Endothelial cell of umbilical vein (primary cell): ENCODE data around the gene GLRA2. TPM values are rescaled to one million over a fixed set of nuclear protein-coding genes. Genes with fewer than 3 reads are reported as not detected.

ENCODE experiments used
- BruUV-seq: library from RNA; stranded (reverse); fragments of 400-500 nt; replicated peaks from 2 replicates; lab custom pipeline; 2021; lab: Mats Ljungman, UMichigan
- CTCF ChIA-PET: fragments of 300-600, 350-600 bp; sonication (Branson Sonifier 250); formaldehyde crosslinking; loops from one replicate; lab custom pipeline; 2021; ENCODE audit warnings: antibody characterized with exemption, inconsistent platforms; lab: Charles Lee
- POLR2A ChIA-PET: fragments of 300-600, 350-600 bp; sonication (Branson Sonifier 250); formaldehyde crosslinking; loops from one replicate; lab custom pipeline; 2021; ENCODE audit warnings: antibody characterized with exemption, inconsistent platforms; lab: Charles Lee
- DNase-seq: peaks from one replicate; pipeline ENCODE4 v3.0.0-alpha.2; 2011; ENCODE audit warnings: low read depth, low spot score
- FAIRE-seq: peaks from 2 replicates; lab custom pipeline; 2011; peaks lifted over from hg19 to GRCh38; lab: Jason Lieb, UNC
- H2AFZ ChIP-seq: 2 replicates; pipeline ENCODE4 v1.6.0; 2012; ENCODE audit warnings: low read depth, low read length, control low read depth, inconsistent platforms
- H3K27ac ChIP-seq: 2 replicates; pipeline ENCODE4 v1.5.1; 2011; ENCODE audit warnings: low read depth, mild to moderate bottlenecking, control low read depth, low read length, moderate library complexity; ENCODE audit not compliant: insufficient read depth
- H3K27me3 ChIP-seq, 2 experiments: 2 replicates each; pipeline versions ENCODE4 v1.6.0 to v1.6.1; 2011; ENCODE audit warnings: low read length in 2 of 2, mixed read lengths in 1 of 2; ENCODE audit not compliant: control insufficient read depth in 2 of 2, insufficient read depth in 2 of 2
- H3K36me3 ChIP-seq, 2 experiments: 2 replicates in 1 of 2; 3 replicates in 1 of 2; pipeline ENCODE4 v1.5.1; 2011; ENCODE audit warnings: low read length in 2 of 2, mild to moderate bottlenecking in 1 of 2, moderate library complexity in 1 of 2; ENCODE audit not compliant: control insufficient read depth in 2 of 2, insufficient read depth in 2 of 2; ENCODE audit errors: extremely low read depth in 1 of 2
- H3K4me1 ChIP-seq: 3 replicates; pipeline ENCODE4 v1.5.1; 2011; ENCODE audit warnings: mild to moderate bottlenecking, low read length; ENCODE audit not compliant: control insufficient read depth, insufficient read depth; ENCODE audit errors: extremely low read depth
- H3K4me2 ChIP-seq: 2 replicates; pipeline ENCODE4 v1.6.1; 2011; ENCODE audit warnings: low read length, control low read depth, mixed read lengths; ENCODE audit not compliant: insufficient read depth
- H3K4me3 ChIP-seq, 3 experiments: fragments of 200-600 bp in 1 of 3; sonication (generic), shearing (Covaris generic) in 1 of 3; replicated peaks in 1 of 3; 2 replicates each; pipeline ENCODE4 v1.5.1; 2011 to 2016; ENCODE audit warnings: control low read depth in 3 of 3, low read length in 3 of 3, mild to moderate bottlenecking in 2 of 3, inconsistent platforms in 1 of 3, low read depth in 1 of 3, moderate library complexity in 1 of 3; ENCODE audit not compliant: insufficient read depth in 1 of 3
- H3K79me2 ChIP-seq: 2 replicates; pipeline ENCODE4 v1.6.0; 2012; ENCODE audit warnings: low read length, inconsistent platforms; ENCODE audit not compliant: control insufficient read depth, insufficient read depth
- H3K9ac ChIP-seq: replicated peaks from 2 replicates; pipeline ENCODE3; 2011; ENCODE audit warnings: low read length, control low read depth; ENCODE audit not compliant: insufficient read depth; ENCODE audit errors: extremely low read depth
- H3K9me1 ChIP-seq: replicated peaks from 3 replicates; pipeline ENCODE4 v1.6.0; 2011; ENCODE audit warnings: mild to moderate bottlenecking, low read length; ENCODE audit not compliant: control insufficient read depth, insufficient read depth; ENCODE audit errors: extremely low read depth
- H3K9me3 ChIP-seq: replicated peaks from 2 replicates; pipeline ENCODE4 v1.5.1; 2012; ENCODE audit warnings: low read length, inconsistent platforms; ENCODE audit not compliant: control insufficient read depth, insufficient read depth
- H4K20me1 ChIP-seq: replicated peaks from 2 replicates; pipeline ENCODE3; 2011; ENCODE audit warnings: mild to moderate bottlenecking, low read length; ENCODE audit not compliant: control insufficient read depth, insufficient read depth; ENCODE audit errors: extremely low read depth
- EZH2 ChIP-seq: IDR thresholded peaks from 2 replicates; pipeline ENCODE4 v1.6.1; 2012; ENCODE audit warnings: borderline replicate concordance, low read depth, mild to moderate bottlenecking, moderate library complexity, low read length, inconsistent platforms; ENCODE audit not compliant: severe bottlenecking
- FOS ChIP-seq: IDR thresholded peaks from 2 replicates; pipeline ENCODE4 v1.6.1; 2011; ENCODE audit warnings: mild to moderate bottlenecking, low read length, moderate library complexity, borderline replicate concordance; ENCODE audit not compliant: insufficient read depth
- GATA2 ChIP-seq: IDR thresholded peaks from 2 replicates; pipeline ENCODE4 v1.7.0; 2011; ENCODE audit warnings: low read depth, mild to moderate bottlenecking, moderate library complexity, mixed read lengths, low read length; ENCODE audit not compliant: insufficient read length, insufficient read depth
- JUN ChIP-seq: IDR thresholded peaks from 2 replicates; pipeline ENCODE4 v1.6.1; 2011; ENCODE audit warnings: borderline replicate concordance, low read depth; ENCODE audit not compliant: insufficient read length, insufficient read depth
- MYC ChIP-seq: IDR thresholded peaks from one replicate; pipeline ENCODE4 v1.6.1; 2011; ENCODE audit warnings: mild to moderate bottlenecking, low read depth, low read length
- POLR2A ChIP-seq: IDR thresholded peaks from 2 replicates; pipeline ENCODE4 v1.6.1; 2012; ENCODE audit warnings: low read depth, mild to moderate bottlenecking, control low read depth, low read length
- POLR2AphosphoS5 ChIP-seq: IDR thresholded peaks from 2 replicates; pipeline ENCODE4 v1.6.1; 2012; ENCODE audit warnings: low read depth, mild to moderate bottlenecking, control low read depth, low read length, moderate library complexity; ENCODE audit not compliant: insufficient read depth
- dilution Hi-C: fragments of 300-500 bp; cut with MboI; formaldehyde crosslinking; loops from one replicate; pipeline ENCODE4 v1.15.0; 2019; ENCODE audit warnings: low sequenced_read_pairs; ENCODE audit not compliant: extremely low pct_ligation_motif_present
- intact Hi-C: fragments of 100-400 bp; cut with micrococcal nuclease; formaldehyde crosslinking; loops from one replicate; pipeline ENCODE4 v1.10.0; 2022
- polyA plus RNA-seq, 4 experiments: library from polyadenylated mRNA; depleted of rRNA in 3 of 4; stranded (reverse) in 3 of 4; unstranded in 1 of 4; fragments of >200 nt; gene quantifications; 2 replicates each; pipeline versions ENCODE4 v1.2.1 to v1.2.3, GENCODE V29; 2011 to 2012; ENCODE audit warnings: missing spikeins in 1 of 4
- total RNA-seq: library from RNA; stranded (reverse); gene quantifications from 2 replicates; pipeline ENCODE4 v1.2.3, GENCODE V29; 2021
- TF ChIP-seq, protein P1 (sequence below): IDR thresholded peaks from 2 replicates; pipeline ENCODE4 v1.6.1; 2011; ENCODE audit not compliant: insufficient read depth, insufficient read length
- TF ChIP-seq, protein P2 (sequence below), 2 donors: IDR thresholded peaks; 1 replicate in 1 of 2; 2 replicates in 1 of 2; pipeline ENCODE4 v1.5.1; 2011; ENCODE audit warnings: low read length in 2 of 2, mild to moderate bottlenecking in 2 of 2, moderate library complexity in 2 of 2, control low read depth in 1 of 2, inconsistent platforms in 1 of 2, low read depth in 1 of 2; ENCODE audit not compliant: insufficient read depth in 1 of 2; ENCODE audit errors: extremely low read depth in 1 of 2

GLRA2 gene
- total and polyA plus RNA-seq, 2 donors (not counting 3 experiments of a cell fraction or from before 2014, with no cell fraction given), result not detected

DNA sequence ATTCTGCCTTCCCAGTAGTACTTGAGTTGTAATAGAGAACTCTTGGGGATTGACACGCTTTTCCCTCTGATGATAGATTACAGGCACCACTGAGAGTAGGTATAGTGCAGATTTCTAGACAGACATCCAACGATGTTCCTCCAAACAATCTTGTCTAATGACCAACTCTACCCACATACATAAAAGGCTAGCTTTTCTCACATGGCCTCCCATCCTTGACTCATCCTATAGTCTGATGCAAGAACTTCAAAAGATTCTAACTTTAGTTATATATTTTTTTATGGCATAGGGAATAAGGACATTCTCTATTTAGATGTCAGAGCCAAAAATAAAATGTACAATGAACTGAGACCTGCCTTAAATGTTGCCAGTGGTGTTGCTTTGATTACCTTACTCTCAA, 60.9 kb downstream of the GLRA2 start:
- Histone ChIP-seq H2AFZ (no peak overlapping the region), H3K27ac (no peak overlapping the region), H4K20me1 (no peaks in the 10 kb centered on the region), H3K4me1 (no peaks in the 10 kb centered on the region), H3K9me3 (no peaks in the 10 kb centered on the region), H3K79me2 (no peaks in the 10 kb centered on the region), H3K9me1 (no peaks in the 10 kb centered on the region), H3K9ac (no peak overlapping the region), H3K36me3 (no peaks in the 10 kb centered on the region), H3K27me3 (no peaks in the 10 kb centered on the region), H3K4me2 (no peak overlapping the region), H3K4me3 (no peak overlapping the region)
- TF ChIP-seq FOS (no peak), EZH2 (no peak), POLR2A (no peak), GATA2 (no peak), POLR2AphosphoS5 (no peak), JUN (no peak), MYC (no peak)
- TF ChIP-seq, protein P1, sequence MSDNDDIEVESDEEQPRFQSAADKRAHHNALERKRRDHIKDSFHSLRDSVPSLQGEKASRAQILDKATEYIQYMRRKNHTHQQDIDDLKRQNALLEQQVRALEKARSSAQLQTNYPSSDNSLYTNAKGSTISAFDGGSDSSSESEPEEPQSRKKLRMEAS, result no peak
- TF ChIP-seq, protein P2, sequence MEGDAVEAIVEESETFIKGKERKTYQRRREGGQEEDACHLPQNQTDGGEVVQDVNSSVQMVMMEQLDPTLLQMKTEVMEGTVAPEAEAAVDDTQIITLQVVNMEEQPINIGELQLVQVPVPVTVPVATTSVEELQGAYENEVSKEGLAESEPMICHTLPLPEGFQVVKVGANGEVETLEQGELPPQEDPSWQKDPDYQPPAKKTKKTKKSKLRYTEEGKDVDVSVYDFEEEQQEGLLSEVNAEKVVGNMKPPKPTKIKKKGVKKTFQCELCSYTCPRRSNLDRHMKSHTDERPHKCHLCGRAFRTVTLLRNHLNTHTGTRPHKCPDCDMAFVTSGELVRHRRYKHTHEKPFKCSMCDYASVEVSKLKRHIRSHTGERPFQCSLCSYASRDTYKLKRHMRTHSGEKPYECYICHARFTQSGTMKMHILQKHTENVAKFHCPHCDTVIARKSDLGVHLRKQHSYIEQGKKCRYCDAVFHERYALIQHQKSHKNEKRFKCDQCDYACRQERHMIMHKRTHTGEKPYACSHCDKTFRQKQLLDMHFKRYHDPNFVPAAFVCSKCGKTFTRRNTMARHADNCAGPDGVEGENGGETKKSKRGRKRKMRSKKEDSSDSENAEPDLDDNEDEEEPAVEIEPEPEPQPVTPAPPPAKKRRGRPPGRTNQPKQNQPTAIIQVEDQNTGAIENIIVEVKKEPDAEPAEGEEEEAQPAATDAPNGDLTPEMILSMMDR (IDR thresholded peaks at IDR 0.05; ENCODE audit: extremely low read depth in 1 of 2, insufficient read depth in 1 of 2, low read depth in 1 of 2, low read length in 2 of 2), result no peak
- FAIRE-seq, result no peak
- no TSS peak for BruUV-seq
- POLR2A ChIA-PET, result no interaction called here
- CTCF ChIA-PET, result no interaction called here
- intact Hi-C loops (no loop called here), dilution Hi-C loops (no loop called here)
- no peak for DNase-seq
